ENCODE data around the gene RANBP10.

GRCh38 chr16:67710607-67711006 lies 95.8 kb downstream of the RANBP10 start:
- TF ChIP-seq CTCF (IDR thresholded peaks at IDR 0.05) (no peak), POLR2A (IDR thresholded peaks at IDR 0.05) (no peak), POLR2AphosphoS5 (IDR thresholded peaks at IDR 0.05) (no peak)

All from breast epithelium (tissue), 3 donors.